DMS153 treated with DMSO at 0.1 percent for 48 hours (cell line): Measurements from ENCODE around the gene SMIM38.

Experiments used
- DNase-seq: peaks from one replicate; lab custom pipeline; 2025; ENCODE audit not compliant: unreplicated experiment; lab: John Stamatoyannopoulos, UW

The SMIM38 gene

DNA sequence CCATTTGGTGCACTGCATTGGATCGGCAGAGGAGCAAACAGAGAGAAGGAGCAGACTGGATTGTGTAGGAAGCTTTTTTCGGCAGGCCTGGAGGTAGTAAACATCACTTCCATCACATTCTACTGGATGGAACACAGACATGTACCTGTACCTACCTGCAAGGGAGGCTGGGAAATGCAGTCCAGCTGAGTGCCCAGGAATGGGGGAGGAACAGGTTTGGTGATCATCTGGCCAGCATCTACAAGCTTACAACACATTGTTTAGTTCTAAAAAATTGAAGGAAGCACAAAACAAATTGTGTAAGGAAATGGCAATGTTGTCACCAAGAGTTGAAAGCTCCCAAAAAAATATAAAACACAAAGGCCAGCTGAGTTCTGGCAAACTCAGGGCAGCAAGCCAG is 19.1 kb downstream of the SMIM38 start:
- no peak for DNase-seq

DNA sequence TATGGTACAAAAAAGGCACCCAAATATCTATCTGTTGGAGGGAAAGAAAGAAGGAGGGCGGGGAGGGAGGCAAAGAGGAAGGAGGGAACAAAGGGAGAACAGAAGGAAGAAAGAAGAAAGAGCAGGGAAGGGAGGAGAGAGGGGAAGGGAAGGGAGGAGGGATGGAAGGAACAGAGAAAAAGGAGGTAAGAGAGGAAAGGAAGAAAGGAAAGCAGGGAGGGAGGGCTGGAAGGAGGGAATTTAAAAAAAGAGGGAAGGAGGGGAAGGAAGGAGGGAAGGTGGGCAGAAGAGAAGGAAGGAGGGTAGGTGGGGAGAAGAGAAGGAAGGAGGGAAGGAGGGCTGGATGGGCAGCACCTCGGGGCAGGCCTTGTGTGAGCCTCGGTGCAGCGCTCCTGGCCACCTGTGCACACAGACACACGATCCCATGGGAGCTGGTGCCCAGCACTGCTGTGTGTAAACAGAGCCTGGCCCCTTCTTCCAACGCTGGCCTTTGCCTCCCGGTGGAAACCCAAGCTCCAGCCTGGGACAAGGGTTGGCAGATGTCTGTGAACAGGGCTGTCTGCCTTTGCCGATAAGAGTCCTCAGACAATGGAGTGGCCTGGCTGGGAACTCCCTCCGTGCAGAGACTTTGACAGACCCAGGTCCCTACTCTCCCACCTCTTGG is 23.2 kb downstream of the SMIM38 start:
- peak; percentile 63 for DNase-seq

- no peak for DNase-seq
Measured at GRCh38 chr11:69180226-69180625, 24.5 kb downstream of the SMIM38 start.

DNA sequence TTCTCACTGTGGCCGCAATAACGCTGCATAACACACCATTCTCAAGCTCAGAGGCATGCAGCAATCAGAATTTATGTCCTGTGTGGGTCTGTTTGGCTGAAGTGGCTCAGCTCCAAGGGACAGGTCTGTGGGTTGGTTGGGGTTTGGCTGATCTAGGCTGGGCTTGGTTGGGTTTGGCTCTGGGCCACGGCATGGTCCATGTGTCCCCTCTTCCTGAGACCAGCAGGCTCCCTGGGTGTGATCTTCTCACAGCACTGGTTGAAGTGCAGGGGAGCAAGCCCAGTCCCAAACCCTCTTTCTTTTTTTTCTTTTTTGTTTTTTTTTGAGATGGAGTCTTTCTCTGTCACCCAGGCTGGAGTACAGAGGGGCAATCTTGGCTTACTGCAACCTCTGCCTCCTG is 25.0 kb downstream of the SMIM38 start:
- no peak for DNase-seq

DNA sequence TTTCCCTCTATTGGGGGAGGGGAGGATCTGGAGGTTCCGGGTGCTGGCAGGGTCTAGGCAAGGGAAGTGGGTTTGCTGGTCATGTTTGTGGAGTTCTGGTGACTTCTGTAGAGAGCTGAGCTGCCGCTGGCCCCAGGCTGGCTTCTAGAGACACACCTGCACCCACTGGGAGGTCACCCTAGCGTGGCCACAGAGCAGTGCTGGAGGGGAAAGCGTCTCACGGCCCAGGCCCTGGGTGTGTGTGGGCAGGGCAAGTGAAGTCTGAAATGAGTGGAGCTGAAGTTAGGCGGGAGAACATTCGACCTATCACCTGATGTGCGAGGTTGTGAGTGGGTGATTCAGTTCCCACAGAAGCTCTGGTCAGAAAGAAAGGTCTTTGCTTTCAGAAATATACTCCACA is 27.9 kb downstream of the SMIM38 start:
- DNase-seq, result no peak

DNA sequence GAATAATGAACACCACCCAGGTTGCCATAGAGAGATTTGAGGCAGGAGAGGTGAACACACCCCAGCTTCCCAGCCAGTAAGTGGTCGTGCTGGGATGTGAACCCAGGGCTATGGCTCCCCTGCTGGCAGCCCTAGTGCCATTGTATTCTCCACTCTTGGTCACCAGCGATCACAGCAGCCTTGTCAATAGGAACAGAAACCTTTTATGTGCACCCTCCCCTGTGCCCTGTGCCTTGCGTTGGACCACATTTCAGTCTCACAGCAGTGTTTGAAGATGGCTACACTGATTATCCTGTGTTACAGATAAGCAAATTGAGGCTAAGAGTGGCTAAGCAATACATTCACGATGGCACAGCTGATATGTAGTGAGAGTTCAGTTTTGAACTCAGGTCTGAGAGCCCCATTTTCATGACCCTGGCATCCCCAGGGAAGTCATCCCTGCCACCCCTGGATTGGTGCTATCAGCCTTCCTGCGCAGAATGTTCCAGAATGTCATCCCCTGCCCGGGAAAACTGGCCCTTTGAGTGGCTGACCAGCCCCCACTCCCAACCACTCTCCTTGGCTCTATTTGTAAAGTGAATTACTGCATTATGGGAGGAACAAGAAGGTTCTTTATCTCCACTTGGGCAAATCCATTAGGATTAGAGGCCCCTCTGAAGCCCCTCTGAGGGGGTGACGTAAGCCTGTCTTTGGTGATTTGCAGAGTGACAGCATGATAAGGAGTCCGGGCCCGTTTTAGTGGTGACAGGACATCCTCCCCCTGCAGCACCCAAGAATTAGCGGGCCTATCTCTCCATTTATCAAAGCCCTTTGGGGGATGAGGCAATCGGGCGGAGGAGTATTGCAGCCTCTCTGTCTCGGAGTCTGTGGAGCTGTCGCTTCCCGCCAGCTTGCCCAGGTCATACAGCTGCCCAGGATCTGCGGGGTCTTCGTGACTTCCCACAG is 30.9 kb downstream of the SMIM38 start:
- DNase-seq, result no peak

DNA sequence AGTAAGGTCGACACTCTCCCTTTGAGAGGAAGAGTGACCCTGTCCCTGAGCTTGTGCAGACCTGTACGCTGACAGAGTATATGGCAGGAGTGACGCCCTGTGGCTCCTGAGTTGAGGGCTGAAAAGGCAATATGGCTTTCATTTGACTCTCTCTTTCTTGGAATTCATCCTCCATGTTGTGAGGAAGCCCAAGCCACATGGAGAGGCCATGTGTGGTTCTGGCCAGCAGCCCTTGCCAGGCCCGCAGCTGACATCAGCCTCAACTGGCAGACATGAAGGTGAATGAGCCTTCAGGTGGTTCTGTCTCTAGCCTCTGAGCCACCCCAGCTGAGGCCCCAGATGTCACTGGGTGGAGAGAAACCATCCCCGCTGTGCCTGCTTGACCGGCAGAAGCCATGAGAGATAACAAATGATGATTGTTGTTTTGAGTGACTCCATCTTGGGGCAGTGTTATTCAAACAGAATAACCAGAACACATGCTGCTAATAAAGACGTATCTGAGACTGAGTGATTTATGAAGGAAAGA is 31.9 kb downstream of the SMIM38 start:
- no peak for DNase-seq

- DNase-seq, result no peak
Measured at GRCh38 chr11:69189059-69189458, 33.3 kb downstream of the SMIM38 start.

GRCh38 chr11:69190796-69191536 is 35.2 kb downstream of the SMIM38 start:
- DNase-seq, result no peak

- no peak for DNase-seq
Measured at GRCh38 chr11:69192301-69192721, 36.6 kb downstream of the SMIM38 start.

- DNase-seq, result no peak
Measured at GRCh38 chr11:69193151-69193550, 37.4 kb downstream of the SMIM38 start.

DNA sequence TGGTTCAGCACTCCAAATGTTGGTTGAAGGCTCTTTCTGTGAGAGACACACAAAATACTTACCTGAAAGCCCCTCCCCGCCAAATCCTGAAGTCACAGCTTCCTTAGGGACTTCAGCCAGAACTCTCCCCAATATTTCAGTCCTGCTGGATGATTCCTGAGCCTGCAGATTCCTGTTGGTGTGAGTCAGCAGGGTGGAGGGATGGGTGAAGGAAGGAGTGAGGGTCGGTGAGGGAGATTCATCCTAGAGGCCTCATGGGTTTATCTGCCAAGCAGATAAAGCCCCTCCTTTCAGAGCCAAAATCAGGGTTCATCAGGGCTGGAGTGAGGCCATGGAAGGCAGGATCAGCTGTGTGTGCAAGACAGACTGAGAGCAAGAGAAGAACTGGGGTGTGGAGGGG is 37.9 kb downstream of the SMIM38 start:
- DNase-seq, result no peak

DNA sequence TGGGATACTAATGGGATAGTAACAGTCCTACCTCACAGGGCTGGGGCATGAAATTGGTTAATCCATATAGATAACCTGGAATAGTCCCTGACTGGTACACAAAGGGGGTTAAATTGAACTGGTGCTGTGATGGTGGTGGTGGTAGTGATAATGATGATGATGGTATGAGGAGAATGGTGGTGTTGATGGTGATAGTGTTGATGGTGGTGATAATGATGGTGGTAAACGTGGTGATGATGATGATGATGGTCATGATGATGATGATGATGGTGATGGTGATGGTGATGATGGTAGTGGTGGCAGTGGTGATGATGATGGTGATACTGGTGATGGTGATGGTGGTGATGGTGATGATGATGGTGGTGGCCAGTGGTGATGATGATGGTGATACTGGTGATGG is 38.7 kb downstream of the SMIM38 start:
- DNase-seq, result no peak

- no peak for DNase-seq
Measured at GRCh38 chr11:69194956-69195355, 39.2 kb downstream of the SMIM38 start.

DNA sequence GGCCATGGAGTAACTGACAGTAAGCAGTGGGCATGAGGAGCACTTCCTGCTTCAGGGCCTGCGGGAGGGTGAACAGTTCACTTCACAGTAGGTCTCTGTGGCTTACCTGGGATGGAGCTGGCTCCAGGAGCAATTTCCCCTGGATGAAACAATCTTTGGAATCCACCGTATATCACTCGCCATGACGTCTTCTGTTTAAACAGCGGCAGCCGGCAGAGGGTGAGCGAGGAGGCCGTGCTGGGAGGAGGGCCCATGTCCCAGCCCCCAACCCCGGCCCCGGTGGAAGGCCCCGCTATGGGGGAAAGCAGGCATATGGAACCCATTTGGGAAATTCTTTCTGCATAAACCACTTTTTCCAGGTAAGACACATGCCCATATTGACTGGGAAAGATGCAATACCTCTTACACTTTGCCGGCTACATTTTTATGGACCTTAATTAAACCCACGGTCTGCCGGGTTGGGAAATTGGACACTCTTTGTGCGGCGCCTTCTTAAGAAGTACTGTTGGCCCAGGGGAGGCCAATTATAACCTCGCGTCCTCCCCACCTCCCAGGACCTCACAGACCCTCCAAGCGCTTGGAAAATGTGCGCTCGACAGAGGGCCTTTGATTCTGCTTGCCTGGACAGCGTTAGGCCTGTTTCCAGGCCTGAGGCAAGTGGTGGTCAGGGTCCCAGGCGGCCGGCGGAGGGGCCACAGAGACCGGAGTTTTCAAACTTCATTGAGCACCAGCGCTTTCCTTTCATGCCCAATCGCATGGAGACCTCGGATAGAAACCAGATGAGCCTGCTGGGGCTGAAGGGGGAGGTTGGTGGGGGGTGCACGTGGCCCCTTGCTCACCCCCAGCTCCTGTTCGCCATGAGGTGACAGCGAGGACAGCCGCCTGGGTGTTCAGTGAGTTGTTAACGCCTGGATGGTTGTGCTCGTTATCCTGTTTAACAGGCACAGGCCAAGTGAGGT is 40.4 kb downstream of the SMIM38 start:
- no peak for DNase-seq

GRCh38 chr11:69196783-69197169 is 41.0 kb downstream of the SMIM38 start:
- no peak for DNase-seq

- no peak for DNase-seq
Measured at GRCh38 chr11:69198891-69199582, 43.3 kb downstream of the SMIM38 start.

DNA sequence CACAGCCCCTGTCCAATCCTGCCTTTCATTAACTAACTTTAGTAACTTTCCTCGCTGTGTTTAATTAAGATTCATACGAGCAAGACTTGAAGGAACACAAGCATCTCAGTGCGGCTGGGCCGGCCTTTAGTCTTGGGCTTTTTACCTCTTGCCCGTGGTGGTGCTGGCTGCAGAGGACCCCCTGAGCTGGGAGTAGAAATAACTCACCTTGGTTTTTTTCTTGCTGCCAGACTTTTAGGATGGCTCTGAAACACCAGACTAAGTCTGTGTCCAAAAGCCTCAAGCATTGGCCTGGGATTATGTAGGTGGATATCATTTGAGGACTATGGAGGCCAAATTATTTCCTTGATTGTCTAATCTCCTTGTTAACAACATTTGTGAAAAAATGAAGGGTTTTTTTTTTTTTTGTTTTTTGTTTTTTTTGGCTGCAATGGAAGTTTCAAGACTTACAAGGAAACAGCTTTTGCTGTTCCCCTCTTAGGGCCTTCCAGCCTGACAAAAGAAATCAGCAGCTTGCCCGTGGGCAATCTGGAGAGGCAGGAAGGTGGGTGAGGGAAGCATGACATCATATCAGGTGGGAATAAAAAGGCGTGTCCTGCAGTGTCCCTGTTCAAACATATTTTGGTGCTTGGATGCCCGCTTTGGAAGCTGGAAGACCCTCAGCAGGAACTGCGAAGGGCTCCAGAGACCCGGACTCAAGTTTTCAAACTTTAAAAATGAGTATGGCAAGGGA is 44.0 kb downstream of the SMIM38 start:
- no peak for DNase-seq
